K562 (cell line): Measurements from ENCODE around the gene MAZ. TPM values are rescaled to one million over a fixed set of nuclear protein-coding genes. Genes with fewer than 3 reads are reported as not detected.
A peak's percentile ranks its signal among the peaks of the same experiment; 100 is the strongest.

ENCODE experiments used
- ATAC-seq: fragments of 200-7000 bp; cut with Tn5 transposase; 3 replicates; pipeline ENCODE4 v1.9.1; 2020; ENCODE audit warnings: moderate library complexity
- BruUV-seq: library from RNA; stranded (reverse); fragments of 400-500 nt; replicated peaks from 2 replicates; lab custom pipeline; 2021; lab: Mats Ljungman, UMichigan
- CTCF ChIA-PET: fragments of 300-600 bp; formaldehyde crosslinking; extraction: SDS; loops from one replicate; lab custom pipeline; 2021; ENCODE audit warnings: low intra/inter-chr PET ratio; lab: Yijun Ruan, JAX
- POLR2A ChIA-PET: fragments of 300-600, 350-650 bp; sonication (Branson Sonifier 250); formaldehyde crosslinking; extraction: SDS; loops from one replicate; lab custom pipeline; 2021; ENCODE audit warnings: antibody characterized with exemption, inconsistent platforms; lab: Yijun Ruan, JAX
- DNase-seq, 4 experiments: peaks; one replicate each; pipeline versions ENCODE4 v3.0.0 to v3.0.0-alpha.2; 2011 to 2018; ENCODE audit warnings: low spot score in 3 of 4, mixed read lengths in 3 of 4; ENCODE audit errors: extremely low read depth in 1 of 4
- FAIRE-seq: peaks from 2 replicates; lab custom pipeline; 2011; peaks lifted over from hg19 to GRCh38; lab: Jason Lieb, UNC
- H2AFZ ChIP-seq: 2 replicates; pipeline ENCODE4 v1.6.0; 2011; ENCODE audit warnings: low read depth, low read length, control low read depth, inconsistent platforms
- H3K27ac ChIP-seq: fragments of 200-600 bp; 3 replicates; pipeline ENCODE4 v1.8.0; 2011; ENCODE audit warnings: low read depth, mild to moderate bottlenecking, control low read depth, inconsistent platforms, low read length, moderate library complexity, mixed read lengths; ENCODE audit errors: extremely low read depth
- H3K27me3 ChIP-seq, 2 experiments: fragments of 300-600 bp in 1 of 2; 2 replicates in 1 of 2; 3 replicates in 1 of 2; pipeline versions ENCODE4 v1.6.0 to v1.8.0; 2011; ENCODE audit warnings: inconsistent platforms in 2 of 2, low read length in 2 of 2, mild to moderate bottlenecking in 1 of 2, mixed read lengths in 1 of 2, moderate library complexity in 1 of 2; ENCODE audit not compliant: control insufficient read depth in 2 of 2, insufficient read depth in 2 of 2
- H3K36me3 ChIP-seq: fragments of 300-600 bp; 3 replicates; pipeline ENCODE4 v1.8.0; 2011; ENCODE audit warnings: mild to moderate bottlenecking, low read length, inconsistent platforms; ENCODE audit not compliant: control insufficient read depth, insufficient read depth
- H3K4me1 ChIP-seq, 2 experiments: fragments of 200-600 bp in 1 of 2; replicated peaks in 1 of 2; 2 replicates in 1 of 2; 3 replicates in 1 of 2; pipeline versions ENCODE4 v1.5.1 to v1.8.0; 2011; ENCODE audit warnings: inconsistent platforms in 2 of 2, low read length in 2 of 2, mild to moderate bottlenecking in 1 of 2, mixed read lengths in 1 of 2, moderate library complexity in 1 of 2; ENCODE audit not compliant: control insufficient read depth in 2 of 2, insufficient read depth in 2 of 2
- H3K4me2 ChIP-seq: 2 replicates; pipeline ENCODE4 v1.6.1; 2011; ENCODE audit warnings: low read length, control low read depth, inconsistent platforms, mixed read lengths; ENCODE audit not compliant: insufficient read depth
- H3K4me3 ChIP-seq: fragments of 200-600 bp; sonication (generic), shearing (Covaris generic); 2 replicates; pipeline ENCODE4 v1.5.1; 2016; ENCODE audit warnings: control low read depth, inconsistent platforms
- H3K79me2 ChIP-seq: fragments of 200-600 bp; 3 replicates; pipeline ENCODE4 v1.8.0; 2011; ENCODE audit warnings: low read length, inconsistent platforms; ENCODE audit not compliant: control insufficient read depth, insufficient read depth
- H3K9ac ChIP-seq, 2 experiments: 2 replicates each; pipeline versions ENCODE4 v1.6.0 to v1.6.1; 2011; ENCODE audit warnings: low read depth in 2 of 2, low read length in 2 of 2, control low read depth in 1 of 2, inconsistent platforms in 1 of 2, mild to moderate bottlenecking in 1 of 2, mixed read lengths in 1 of 2; ENCODE audit not compliant: insufficient read depth in 1 of 2
- H3K9me1 ChIP-seq: one replicate; pipeline ENCODE4 v1.6.0; 2011; ENCODE audit warnings: inconsistent platforms, mild to moderate bottlenecking, low read length, moderate library complexity; ENCODE audit not compliant: control insufficient read depth, insufficient read depth
- H3K9me3 ChIP-seq: replicated peaks from 2 replicates; pipeline ENCODE4 v1.5.1; 2011; ENCODE audit warnings: low read depth, low read length, inconsistent platforms; ENCODE audit not compliant: control insufficient read depth, insufficient read depth
- H4K20me1 ChIP-seq: replicated peaks from 2 replicates; pipeline ENCODE4 v1.6.1; 2011; ENCODE audit warnings: low read length, inconsistent platforms, mixed read lengths; ENCODE audit not compliant: control insufficient read depth, insufficient read depth
- MYC ChIP-seq, 2 experiments: fragments of 250-450 bp in 1 of 2; sonication (Bioruptor Pico) in 1 of 2; IDR thresholded peaks; 2 replicates each; pipeline versions ENCODE4 v1.5.1 to v1.6.1; 2012 to 2021; ENCODE audit warnings: low read depth in 2 of 2, borderline replicate concordance in 1 of 2, improper control_type of control experiment in 1 of 2, low read length in 1 of 2, mild to moderate bottlenecking in 1 of 2, moderate library complexity in 1 of 2
- RFX7 ChIP-seq: fragments of 250-450 bp; sonication (Bioruptor Pico); IDR thresholded peaks from 2 replicates; pipeline ENCODE4 v1.5.1; 2021; ENCODE audit warnings: mild to moderate bottlenecking
- SUPT5H ChIP-seq: fragments of 450-650 bp; IDR thresholded peaks from 2 replicates; pipeline ENCODE4 v1.6.1; 2016
- WGBS: fragments of 100-300 bp; shearing (Covaris generic); methylation state at CpG from one replicate; pipeline ENCODE4 v1.1.6; 2016; ENCODE audit warnings: low coverage, mixed read lengths; ENCODE audit not compliant: insufficient coverage; ENCODE audit errors: missing lambda C conversion rate; 5-methylcytosine and 5-hydroxymethylcytosine counted together
- in situ Hi-C: fragments of 300-500 bp; cut with MboI; formaldehyde crosslinking; loops from 4 replicates; pipeline ENCODE4 v1.15.0; 2018; ENCODE audit warnings: inconsistent platforms, mixed read lengths
- intact Hi-C: fragments of 100-400 bp; cut with micrococcal nuclease; formaldehyde crosslinking; loops from 2 replicates; pipeline ENCODE4 v1.14.2; 2022
- polyA plus RNA-seq, 8 experiments: library from polyadenylated mRNA; depleted of rRNA in 4 of 8; stranded (reverse) in 5 of 8; unstranded in 3 of 8; fragments of >200 nt; fragmentation: Nextera tagmentation in 2 of 8; fragmentation: Illumina TruSeq in 1 of 8; extraction: Ambion mirVana in 2 of 8; extraction: Trizol in 1 of 8; gene quantifications; 2 replicates each; pipeline versions ENCODE4 v1.2.1 to v1.2.3, GENCODE V29; 2011 to 2014; ENCODE audit warnings: inconsistent platforms in 1 of 8, missing spikeins in 1 of 8
- total RNA-seq, 7 experiments: library from RNA; depleted of rRNA in 6 of 7; stranded (reverse); fragments of >200 nt in 6 of 7; fragmentation: Illumina TruSeq in 2 of 7; extraction: Trizol in 2 of 7; gene quantifications; 2 replicates each; pipeline versions ENCODE4 v1.2.1 to v1.2.3, GENCODE V29; 2011 to 2021; ENCODE audit warnings: low replicate concordance in 1 of 7
- TF ChIP-seq, protein P1 (sequence below): fragments of 250-450 bp; sonication (Bioruptor Pico); IDR thresholded peaks from 2 replicates; pipeline ENCODE4 v1.9.0; 2021; ENCODE audit warnings: mild to moderate bottlenecking
- TF ChIP-seq, protein P2 (sequence below): fragments of 450-650 bp; formaldehyde crosslinking; IDR thresholded peaks from 2 replicates; pipeline ENCODE4 v1.4.0; 2020; ENCODE audit warnings: mild to moderate bottlenecking, moderate library complexity
- TF ChIP-seq, protein P3 (sequence below): sonication (generic); formaldehyde crosslinking; IDR thresholded peaks from 2 replicates; pipeline ENCODE4 v1.8.1; 2023; ENCODE audit warnings: missing genetic modification reagents, mild to moderate bottlenecking, borderline replicate concordance

Gene MAZ
- total and polyA plus RNA-seq, 9 of the 15 experiments (the other 6 are each of a cell fraction or from before 2014, with no cell fraction given): 45.4 to 532 (median 250) TPM

DNA sequence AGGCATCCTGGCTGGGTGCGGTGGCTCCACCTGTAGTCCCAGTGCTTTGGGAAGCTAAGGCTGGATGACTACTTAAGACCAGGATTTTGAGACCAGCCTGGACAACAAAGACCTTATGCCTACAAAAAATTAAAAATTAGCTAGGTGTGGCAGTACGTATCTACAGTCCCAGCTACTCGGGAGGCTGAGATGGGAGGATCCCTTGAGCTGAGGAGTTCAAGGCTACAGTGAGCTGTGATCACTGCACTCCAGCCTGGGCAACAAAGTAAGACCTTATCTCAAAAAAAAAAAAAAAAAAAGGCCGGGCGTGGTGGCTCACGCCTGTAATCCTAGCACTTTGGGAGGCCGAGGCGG, 20.0 kb downstream of the MAZ start:
- Histone ChIP-seq H3K9me1 (peaks cover 3% of the 10 kb centered on the region), H2AFZ (no peak overlapping the region), H3K4me2 (no peak overlapping the region), H3K4me1 (peaks cover 12 to 20% of the 10 kb centered on the region in 2 experiments), H3K27me3 (peaks cover 2 to 13% of the 10 kb centered on the region in 2 experiments; a peak in 3 of 5 replicates), H3K36me3 (no peaks in the 10 kb centered on the region), H3K79me2 (no peaks in the 10 kb centered on the region), H3K9ac (no peak overlapping the region), H3K4me3 (no peak overlapping the region), H4K20me1 (no peaks in the 10 kb centered on the region), H3K27ac (no peak overlapping the region), H3K9me3 (no peaks in the 10 kb centered on the region)
- 80% methylated on average over 3 of the region's 8 CpGs for WGBS
- ATAC-seq: no peak
- no TSS peak for BruUV-seq
- no peak for FAIRE-seq
- POLR2A ChIA-PET: interaction anchor here (0.8 to 1.4 kb wide), 5 partner anchors 10 to 24 kb away, joined by 3 to 7 read pairs (median 4); partner anchors contain the start of gene PAGR1
- TF ChIP-seq SUPT5H: no peak
- TF ChIP-seq, protein P1, sequence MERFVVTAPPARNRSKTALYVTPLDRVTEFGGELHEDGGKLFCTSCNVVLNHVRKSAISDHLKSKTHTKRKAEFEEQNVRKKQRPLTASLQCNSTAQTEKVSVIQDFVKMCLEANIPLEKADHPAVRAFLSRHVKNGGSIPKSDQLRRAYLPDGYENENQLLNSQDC (CRISPR knock-in tag): no peak
- TF ChIP-seq, protein P2, sequence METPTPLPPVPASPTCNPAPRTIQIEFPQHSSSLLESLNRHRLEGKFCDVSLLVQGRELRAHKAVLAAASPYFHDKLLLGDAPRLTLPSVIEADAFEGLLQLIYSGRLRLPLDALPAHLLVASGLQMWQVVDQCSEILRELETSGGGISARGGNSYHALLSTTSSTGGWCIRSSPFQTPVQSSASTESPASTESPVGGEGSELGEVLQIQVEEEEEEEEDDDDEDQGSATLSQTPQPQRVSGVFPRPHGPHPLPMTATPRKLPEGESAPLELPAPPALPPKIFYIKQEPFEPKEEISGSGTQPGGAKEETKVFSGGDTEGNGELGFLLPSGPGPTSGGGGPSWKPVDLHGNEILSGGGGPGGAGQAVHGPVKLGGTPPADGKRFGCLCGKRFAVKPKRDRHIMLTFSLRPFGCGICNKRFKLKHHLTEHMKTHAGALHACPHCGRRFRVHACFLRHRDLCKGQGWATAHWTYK (CRISPR knock-in tag): no peak
- in situ Hi-C loops (no loop called here), intact Hi-C loops (no loop called here)
- DNase-seq: no peak
- CTCF ChIA-PET: no interaction called here

DNA sequence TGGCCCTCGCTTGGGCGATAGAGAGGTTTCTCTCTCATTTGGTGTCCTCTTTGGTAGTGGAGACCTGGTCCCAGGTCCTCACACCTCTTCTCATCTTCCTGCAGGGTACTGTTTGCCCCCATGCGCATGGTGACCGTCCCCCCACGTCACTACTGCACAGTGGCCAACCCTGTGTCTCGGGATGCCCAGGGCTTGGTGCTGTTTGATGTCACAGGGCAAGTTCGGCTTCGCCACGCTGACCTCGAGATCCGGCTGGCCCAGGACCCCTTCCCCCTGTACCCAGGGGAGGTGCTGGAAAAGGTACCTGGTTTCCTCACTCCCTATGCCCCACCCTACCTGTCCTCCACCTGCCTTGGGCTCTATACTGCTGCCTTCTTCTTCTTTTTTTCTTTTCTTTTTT, 24.4 kb downstream of the MAZ start:
- in situ Hi-C loops: no loop called here
- ATAC-seq (no peak), DNase-seq (no peak), FAIRE-seq (no peak)
- Histone ChIP-seq H3K4me1 (peaks cover under 1 to 7% of the 10 kb centered on the region in 2 experiments; a peak in 4 of 5 replicates), H3K4me3 (no peak overlapping the region), H3K9ac (0 out of 4 replicates have a peak overlapping the region, but pooled peaks of 1 of the 2 experiments have one; percentile 58), H4K20me1 (no peaks in the 10 kb centered on the region), H3K79me2 (no peaks in the 10 kb centered on the region), H3K27ac (no peak overlapping the region), H3K27me3 (peaks cover 2 to 13% of the 10 kb centered on the region in 2 experiments; a peak in 3 of 5 replicates), H3K36me3 (no peaks in the 10 kb centered on the region), H3K9me1 (no peaks in the 10 kb centered on the region), H3K9me3 (no peaks in the 10 kb centered on the region), H3K4me2 (no peak overlapping the region), H2AFZ (no peak overlapping the region)
- WGBS: 8% methylated on average over 11 of the region's 11 CpGs
- POLR2A ChIA-PET: no interaction called here
- no TSS peak for BruUV-seq
- intact Hi-C loops: no loop called here
- CTCF ChIA-PET: no interaction called here
- TF ChIP-seq, protein P3, sequence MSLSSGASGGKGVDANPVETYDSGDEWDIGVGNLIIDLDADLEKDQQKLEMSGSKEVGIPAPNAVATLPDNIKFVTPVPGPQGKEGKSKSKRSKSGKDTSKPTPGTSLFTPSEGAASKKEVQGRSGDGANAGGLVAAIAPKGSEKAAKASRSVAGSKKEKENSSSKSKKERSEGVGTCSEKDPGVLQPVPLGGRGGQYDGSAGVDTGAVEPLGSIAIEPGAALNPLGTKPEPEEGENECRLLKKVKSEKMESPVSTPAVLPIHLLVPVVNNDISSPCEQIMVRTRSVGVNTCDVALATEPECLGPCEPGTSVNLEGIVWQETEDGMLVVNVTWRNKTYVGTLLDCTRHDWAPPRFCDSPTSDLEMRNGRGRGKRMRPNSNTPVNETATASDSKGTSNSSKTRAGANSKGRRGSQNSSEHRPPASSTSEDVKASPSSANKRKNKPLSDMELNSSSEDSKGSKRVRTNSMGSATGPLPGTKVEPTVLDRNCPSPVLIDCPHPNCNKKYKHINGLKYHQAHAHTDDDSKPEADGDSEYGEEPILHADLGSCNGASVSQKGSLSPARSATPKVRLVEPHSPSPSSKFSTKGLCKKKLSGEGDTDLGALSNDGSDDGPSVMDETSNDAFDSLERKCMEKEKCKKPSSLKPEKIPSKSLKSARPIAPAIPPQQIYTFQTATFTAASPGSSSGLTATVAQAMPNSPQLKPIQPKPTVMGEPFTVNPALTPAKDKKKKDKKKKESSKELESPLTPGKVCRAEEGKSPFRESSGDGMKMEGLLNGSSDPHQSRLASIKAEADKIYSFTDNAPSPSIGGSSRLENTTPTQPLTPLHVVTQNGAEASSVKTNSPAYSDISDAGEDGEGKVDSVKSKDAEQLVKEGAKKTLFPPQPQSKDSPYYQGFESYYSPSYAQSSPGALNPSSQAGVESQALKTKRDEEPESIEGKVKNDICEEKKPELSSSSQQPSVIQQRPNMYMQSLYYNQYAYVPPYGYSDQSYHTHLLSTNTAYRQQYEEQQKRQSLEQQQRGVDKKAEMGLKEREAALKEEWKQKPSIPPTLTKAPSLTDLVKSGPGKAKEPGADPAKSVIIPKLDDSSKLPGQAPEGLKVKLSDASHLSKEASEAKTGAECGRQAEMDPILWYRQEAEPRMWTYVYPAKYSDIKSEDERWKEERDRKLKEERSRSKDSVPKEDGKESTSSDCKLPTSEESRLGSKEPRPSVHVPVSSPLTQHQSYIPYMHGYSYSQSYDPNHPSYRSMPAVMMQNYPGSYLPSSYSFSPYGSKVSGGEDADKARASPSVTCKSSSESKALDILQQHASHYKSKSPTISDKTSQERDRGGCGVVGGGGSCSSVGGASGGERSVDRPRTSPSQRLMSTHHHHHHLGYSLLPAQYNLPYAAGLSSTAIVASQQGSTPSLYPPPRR (CRISPR knock-in tag): no peak
- TF ChIP-seq RFX7 (CRISPR knock-in tag) (no peak), MYC (IDR thresholded peaks at IDR 0.05; ENCODE audit: low read depth, low read length) (no peak), MYC (CRISPR knock-in tag; IDR thresholded peaks at IDR 0.05; ENCODE audit: borderline replicate concordance, low read depth) (no peak)
